Lower leg skin (tissue), 4 donors: ENCODE measurements around the gene JDP2. TPM values are rescaled to one million over a fixed set of nuclear protein-coding genes. Genes with fewer than 3 reads are reported as not detected.

Experiments
- DNase-seq, 2 donors: peaks; one replicate each; pipeline ENCODE4 v3.0.0-alpha.2; 2019; ENCODE audit warnings: low spot score in 2 of 2
- H3K4me3 ChIP-seq: fragments of 200-600 bp; sonication (generic); 2 replicates; pipeline ENCODE4 v1.5.1; 2017; ENCODE audit warnings: mild to moderate bottlenecking, low read depth; ENCODE audit not compliant: poor library complexity, severe bottlenecking
- CTCF ChIP-seq, 3 donors: fragments of 450-650 bp; IDR thresholded peaks; one replicate each; pipeline ENCODE4 v1.5.1; 2016; ENCODE audit warnings: antibody characterized with exemption in 3 of 3, mild to moderate bottlenecking in 3 of 3, moderate library complexity in 2 of 3
- POLR2A ChIP-seq, 2 donors: fragments of 450-650 bp; IDR thresholded peaks; one replicate each; pipeline ENCODE4 v1.6.1; 2016 to 2017; ENCODE audit warnings: antibody characterized with exemption in 2 of 2, mild to moderate bottlenecking in 1 of 2, moderate library complexity in 1 of 2
- WGBS, 2 donors: methylation state at CpG; one replicate each; pipeline ENCODE4 v1.1.5; 2018; 5-methylcytosine and 5-hydroxymethylcytosine counted together
- intact Hi-C: fragments of 100-400 bp; cut with DNase I; formaldehyde crosslinking; loops from one replicate; pipeline ENCODE4 v1.15.0; 2023; ENCODE audit warnings: low total_unique reads
- total RNA-seq, 4 donors: library from RNA; depleted of rRNA; stranded (reverse); fragments of >200 nt; gene quantifications; one replicate each; pipeline ENCODE4 v1.1.0, GENCODE V29; 2016

The JDP2 gene
- total RNA-seq, 4 donors from 2014 or later: 31.7 to 53.9 (median 36.0) TPM

GRCh38 chr14:75519826-75520728 is 92.3 kb downstream of the JDP2 start:
- no peak overlapping the region for H3K4me3 ChIP-seq
- no peak for DNase-seq
- intact Hi-C loops: no loop called here
- 85 to 87% methylated on average over 11 of the region's 11 CpGs for WGBS, 2 donors
- TF ChIP-seq CTCF (IDR thresholded peaks at IDR 0.05) (no peak), POLR2A (IDR thresholded peaks at IDR 0.05) (no peak)

GRCh38 chr14:75520852-75521251 is 93.0 kb downstream of the JDP2 start:
- TF ChIP-seq POLR2A (IDR thresholded peaks at IDR 0.05) (no peak), CTCF (IDR thresholded peaks at IDR 0.05) (no peak)
- 86 to 89% methylated on average over 3 of the region's 3 CpGs for WGBS, 2 donors
- no peak for DNase-seq
- intact Hi-C loops: no loop called here
- no peak overlapping the region for H3K4me3 ChIP-seq

- no peak for TF ChIP-seq POLR2A (IDR thresholded peaks at IDR 0.05)
- TF ChIP-seq CTCF (IDR thresholded peaks at IDR 0.05): no peak
- H3K4me3 ChIP-seq: no peak overlapping the region
- DNase-seq: no peak
- intact Hi-C loops: no loop called here
- WGBS, 2 donors: 58 to 59% methylated on average over 11 of the region's 11 CpGs
Observed at GRCh38 chr14:75521415-75522199, 93.8 kb downstream of the JDP2 start.

GRCh38 chr14:75522224-75522982 is 94.6 kb downstream of the JDP2 start, which contains the start of gene BATF:
Gene BATF, plus strand, starts transcription at chr14:75522469. Its CDS starts 214 bp downstream, at chr14:75522683.
- intact Hi-C loops: no loop called here
- H3K4me3 ChIP-seq: no peak within 1 kb of the TSS
- peak in 1 of 2 donors; percentile 56 for DNase-seq
- TF ChIP-seq CTCF (IDR thresholded peaks at IDR 0.05): no peak
- no peak for TF ChIP-seq POLR2A (IDR thresholded peaks at IDR 0.05)
- WGBS, 2 donors: 57 to 71% methylated on average over 13 of the region's 13 CpGs

GRCh38 chr14:75522983-75523318 is 95.1 kb downstream of the JDP2 start:
- intact Hi-C loops: no loop called here
- H3K4me3 ChIP-seq: no peak overlapping the region
- 55 to 76% methylated on average over 1 of the region's 1 CpG for WGBS, 2 donors
- TF ChIP-seq POLR2A (IDR thresholded peaks at IDR 0.05) (no peak), CTCF (IDR thresholded peaks at IDR 0.05) (no peak)
- DNase-seq: no peak

Other genes starting within 250 kb of the JDP2 start
- 100 to 1,000 TPM; 154 to 448 (median 330) TPM for gene FOS, start 149.2 kb upstream of the JDP2 start, total RNA-seq
- gene BATF, start 94.4 kb downstream of the JDP2 start, total RNA-seq: 1 to 10 TPM; 2.1 to 7.3 (median 4.6) TPM
- 10 to 100 TPM; 11.8 to 24.3 (median 16.7) TPM for gene FLVCR2, start 150.6 kb downstream of the JDP2 start, total RNA-seq
- gene ERG28, start 232.9 kb downstream of the JDP2 start, total RNA-seq: 10 to 100 TPM; 11.7 to 14.2 (median 12.2) TPM
- 10 to 100 TPM; 16.5 to 31.1 (median 18.4) TPM for gene TTLL5, start 233.2 kb downstream of the JDP2 start, total RNA-seq